Fibroblast of the aortic adventitia (primary cell): ENCODE data around the gene COG6. TPM values are rescaled to one million over a fixed set of nuclear protein-coding genes. Genes with fewer than 3 reads are reported as not detected.

Source experiments
- DNase-seq: peaks from one replicate; pipeline ENCODE4 v3.0.0-alpha.2; 2010; ENCODE audit warnings: low read depth
- H3K4me3 ChIP-seq: 2 replicates; pipeline ENCODE4 v1.5.1; 2011; ENCODE audit warnings: low read depth, mild to moderate bottlenecking, control low read depth, low read length, moderate library complexity
- total RNA-seq: library from RNA; depleted of rRNA; stranded (reverse); fragments of >200 nt; gene quantifications from 2 replicates; pipeline ENCODE4 v1.2.3, GENCODE V29; 2012; ENCODE audit warnings: low replicate concordance
- TF ChIP-seq, protein P1 (sequence below): IDR thresholded peaks from 2 replicates; pipeline ENCODE4 v1.5.1; 2011; ENCODE audit warnings: mild to moderate bottlenecking, low read length, control low read depth, inconsistent platforms; ENCODE audit not compliant: insufficient read depth

Gene COG6
- total RNA-seq, 1 donor: 41.4 TPM

DNA sequence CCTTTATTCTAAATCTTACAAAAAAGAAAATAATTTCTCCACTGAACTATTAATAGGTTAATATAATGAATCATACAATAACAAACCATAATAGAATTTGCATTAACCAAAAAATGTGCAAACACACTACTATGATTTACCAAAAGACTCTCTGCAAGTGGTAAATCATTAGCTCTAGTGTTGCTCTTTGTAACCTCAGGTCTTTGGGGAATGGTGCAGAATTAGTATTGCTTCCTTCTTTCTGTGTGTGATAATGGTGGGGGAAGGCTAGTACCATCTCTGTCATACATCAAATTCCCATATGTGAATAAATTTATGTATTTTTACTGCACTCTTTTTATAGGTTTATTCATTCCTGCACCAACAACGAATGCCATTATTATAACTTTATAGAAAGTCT, 105.1 kb downstream of the COG6 start:
- no peak overlapping the region for H3K4me3 ChIP-seq
- DNase-seq: no peak
- TF ChIP-seq, protein P1, sequence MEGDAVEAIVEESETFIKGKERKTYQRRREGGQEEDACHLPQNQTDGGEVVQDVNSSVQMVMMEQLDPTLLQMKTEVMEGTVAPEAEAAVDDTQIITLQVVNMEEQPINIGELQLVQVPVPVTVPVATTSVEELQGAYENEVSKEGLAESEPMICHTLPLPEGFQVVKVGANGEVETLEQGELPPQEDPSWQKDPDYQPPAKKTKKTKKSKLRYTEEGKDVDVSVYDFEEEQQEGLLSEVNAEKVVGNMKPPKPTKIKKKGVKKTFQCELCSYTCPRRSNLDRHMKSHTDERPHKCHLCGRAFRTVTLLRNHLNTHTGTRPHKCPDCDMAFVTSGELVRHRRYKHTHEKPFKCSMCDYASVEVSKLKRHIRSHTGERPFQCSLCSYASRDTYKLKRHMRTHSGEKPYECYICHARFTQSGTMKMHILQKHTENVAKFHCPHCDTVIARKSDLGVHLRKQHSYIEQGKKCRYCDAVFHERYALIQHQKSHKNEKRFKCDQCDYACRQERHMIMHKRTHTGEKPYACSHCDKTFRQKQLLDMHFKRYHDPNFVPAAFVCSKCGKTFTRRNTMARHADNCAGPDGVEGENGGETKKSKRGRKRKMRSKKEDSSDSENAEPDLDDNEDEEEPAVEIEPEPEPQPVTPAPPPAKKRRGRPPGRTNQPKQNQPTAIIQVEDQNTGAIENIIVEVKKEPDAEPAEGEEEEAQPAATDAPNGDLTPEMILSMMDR: no peak

DNA sequence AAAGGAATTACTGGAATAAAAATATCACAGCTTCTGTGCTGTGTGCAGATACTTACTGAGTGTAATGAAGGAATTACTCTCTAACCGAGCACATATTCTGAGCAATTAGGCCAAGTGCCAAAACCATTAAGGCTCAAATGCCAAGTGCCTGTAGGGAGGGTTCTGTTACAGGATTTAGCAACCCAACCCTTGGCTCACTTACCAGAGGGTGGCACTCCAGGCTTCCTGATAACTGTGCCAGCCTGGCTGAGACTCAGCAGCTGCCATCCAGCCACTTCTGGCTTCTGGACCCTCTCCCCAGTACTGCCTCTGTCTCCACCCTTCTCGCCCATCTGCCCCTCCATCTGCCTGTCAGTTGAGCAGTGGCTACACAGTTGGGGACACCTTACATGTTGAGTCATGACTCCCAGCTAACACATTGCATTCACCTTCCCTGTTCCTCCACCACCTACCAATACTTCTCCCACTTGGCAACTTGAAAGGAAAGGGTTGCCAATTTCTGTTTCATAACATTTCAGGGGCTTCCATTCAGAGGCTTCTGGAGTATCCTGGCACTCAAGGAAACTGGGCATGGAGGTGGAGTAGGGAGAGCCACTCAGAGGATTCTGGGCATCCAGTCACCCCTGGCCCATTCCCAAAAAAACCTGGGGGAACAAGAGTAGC, 110.5 kb downstream of the COG6 start:
- H3K4me3 ChIP-seq: no peak overlapping the region
- TF ChIP-seq, protein P1: no peak
- no peak for DNase-seq

- DNase-seq: no peak
- TF ChIP-seq, protein P1: no peak
- no peak overlapping the region for H3K4me3 ChIP-seq
Observed at GRCh38 chr13:39766464-39767158, 111.1 kb downstream of the COG6 start.

DNA sequence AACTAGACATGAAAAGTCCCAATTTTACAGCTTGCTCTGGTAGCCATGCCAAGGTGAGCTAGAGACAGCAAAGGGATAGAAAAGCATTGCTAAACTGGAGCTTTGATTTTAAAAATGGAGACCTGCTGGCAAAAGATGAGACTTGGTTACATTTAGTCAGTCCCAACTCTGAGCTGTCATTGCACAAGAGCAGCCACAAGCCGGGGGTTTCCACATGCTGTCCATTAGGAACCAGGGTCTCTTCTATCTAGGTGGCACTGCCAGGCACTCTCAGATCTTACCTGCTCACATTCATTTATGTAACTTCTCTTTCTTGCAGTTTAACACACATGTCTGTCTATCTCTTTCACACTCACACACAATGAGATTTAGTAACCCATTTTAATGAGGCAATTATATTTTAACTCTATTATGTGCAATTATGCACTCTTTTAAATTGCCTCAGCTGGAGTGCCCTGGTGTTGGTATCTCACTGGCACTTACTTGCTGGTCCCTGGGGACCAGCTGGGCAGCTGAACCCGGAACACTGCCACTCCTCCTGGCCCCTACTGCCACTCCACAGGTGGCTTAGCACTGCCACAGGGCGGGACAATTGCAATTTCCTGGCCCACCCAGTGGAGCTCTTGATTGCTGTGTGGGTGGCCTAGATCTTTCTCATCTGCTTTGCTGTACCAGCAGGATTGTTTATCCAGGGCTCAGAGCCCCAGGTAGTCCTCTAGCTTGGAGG, 112.5 kb downstream of the COG6 start:
- DNase-seq: no peak
- TF ChIP-seq, protein P1: no peak

DNA sequence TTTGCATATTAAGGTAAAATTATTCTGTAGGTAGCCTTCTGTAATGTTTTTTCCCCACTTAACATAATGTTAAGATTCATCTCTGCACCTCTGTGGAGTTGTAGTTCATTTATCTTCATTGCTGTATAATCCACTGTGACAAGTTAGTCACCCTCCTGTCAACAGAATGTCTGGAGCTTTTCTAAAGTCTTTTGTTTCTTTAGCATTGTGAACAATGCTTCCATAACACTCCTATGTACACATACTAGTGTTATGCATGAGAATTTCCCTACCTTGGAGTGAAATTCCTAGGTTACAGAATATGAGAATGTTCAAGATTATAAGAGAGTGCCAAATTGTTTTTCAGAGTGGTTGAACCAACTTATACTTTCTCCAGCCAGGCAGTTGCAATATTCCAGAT, 113.5 kb downstream of the COG6 start:
- H3K4me3 ChIP-seq: no peak overlapping the region
- DNase-seq: peak; percentile 57
- TF ChIP-seq, protein P1: no peak

More for the DNA sequence above, 112.5 kb downstream of the COG6 start:
- H3K4me3 ChIP-seq: no peak overlapping the region

DNA sequence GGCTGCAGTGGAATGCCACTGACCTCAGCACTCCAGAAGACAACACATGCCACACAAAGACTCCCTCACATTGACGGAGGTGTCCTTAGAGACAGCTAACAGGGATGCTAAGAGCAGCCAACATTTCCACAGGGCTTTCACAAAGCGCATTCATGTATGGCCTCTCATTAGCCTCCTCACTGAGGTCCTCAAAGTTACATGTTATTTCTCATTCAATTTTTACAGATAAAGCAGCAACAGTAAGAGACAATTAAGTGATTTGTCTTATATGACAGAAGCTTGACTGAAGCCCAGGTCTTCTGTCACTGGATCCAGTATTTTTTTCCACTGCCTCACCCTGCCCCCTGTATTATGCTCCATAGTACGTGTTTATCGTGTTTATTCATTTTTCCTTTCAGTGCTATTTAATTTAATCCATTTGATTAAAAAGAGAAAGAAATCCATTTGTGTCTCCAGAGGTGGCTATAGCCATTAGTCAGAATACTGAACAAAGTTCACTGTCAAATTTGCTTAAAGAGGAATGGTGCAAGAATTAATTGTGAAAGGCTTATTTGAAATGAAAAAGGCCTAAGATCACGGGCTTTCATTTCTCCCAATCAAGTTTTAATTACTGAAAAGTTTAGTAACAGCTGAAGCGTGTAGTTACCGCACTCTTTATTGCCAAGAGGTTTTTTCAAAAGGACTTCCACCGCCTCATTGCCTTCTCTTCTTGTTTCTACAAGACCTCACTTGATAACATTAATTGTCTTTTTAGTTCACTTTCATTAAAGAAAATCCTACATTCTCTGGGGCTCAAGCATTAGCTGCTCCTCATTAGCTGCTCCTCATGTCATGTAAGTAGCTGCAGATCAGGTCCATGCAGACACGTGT, 115.0 kb downstream of the COG6 start:
- no peak for DNase-seq
- TF ChIP-seq, protein P1: no peak
- no peak overlapping the region for H3K4me3 ChIP-seq
